GF-D8 (cell line): Measurements from ENCODE around the gene SPEN.

ENCODE experiments used
- DNase-seq: peaks from one replicate; lab custom pipeline; 2025; lab: John Stamatoyannopoulos, UW

SPEN gene

DNA sequence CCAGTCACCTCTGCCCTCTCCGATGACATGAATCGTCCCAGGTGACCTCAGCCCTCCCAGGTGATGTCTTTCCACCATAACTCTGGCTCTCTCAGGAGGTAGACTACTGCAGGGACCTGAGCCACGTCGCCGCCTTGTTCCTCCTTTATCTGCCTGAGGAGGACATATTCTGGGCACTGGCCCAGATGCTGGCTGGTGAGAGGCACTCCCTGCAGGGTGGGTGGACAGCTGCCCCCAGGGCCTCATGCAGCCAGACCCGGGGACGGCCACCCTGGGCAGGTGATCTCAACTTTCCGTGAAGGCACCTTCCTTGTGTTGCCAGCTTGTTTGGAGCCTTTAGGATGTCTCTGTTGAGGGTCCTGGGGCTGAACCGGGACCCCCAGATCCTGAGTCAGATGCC, 142.3 kb downstream of the SPEN start:
- DNase-seq: no peak
